Spleen (tissue), 7 donors: ENCODE measurements around the gene PLOD2.

ENCODE experiments used
- CTCF ChIP-seq, 11 experiments: fragments of 200-600 bp in 7 of 11; fragments of 450-650 bp in 4 of 11; sonication (generic) in 4 of 11; IDR thresholded peaks in 8 of 11; conservative IDR thresholded peaks in 3 of 11; 1 replicate in 7 of 11; 2 replicates in 4 of 11; pipeline versions ENCODE4 v1.4.0 to v1.8.0; 2016 to 2021; ENCODE audit warnings: antibody characterized with exemption in 11 of 11, inconsistent platforms in 4 of 11, mild to moderate bottlenecking in 1 of 11
- POLR2A ChIP-seq, 3 donors: fragments of 450-650 bp; IDR thresholded peaks; one replicate each; pipeline ENCODE4 v1.5.1; 2017; ENCODE audit warnings: antibody characterized with exemption in 3 of 3, mild to moderate bottlenecking in 1 of 3
- POLR2AphosphoS5 ChIP-seq, 3 donors: sonication (generic); formaldehyde crosslinking; IDR thresholded peaks; one replicate each; pipeline ENCODE4 v1.5.1; 2017; ENCODE audit warnings: antibody characterized with exemption in 3 of 3
- donor health status: DM: no; HTN: no; CAD: no; lungs with moderate emphysema.
- donor health status: DM: no; HTN: no; CAD: no.
- donor health status: DM: no; HTN: no; CAD: no.

DNA sequence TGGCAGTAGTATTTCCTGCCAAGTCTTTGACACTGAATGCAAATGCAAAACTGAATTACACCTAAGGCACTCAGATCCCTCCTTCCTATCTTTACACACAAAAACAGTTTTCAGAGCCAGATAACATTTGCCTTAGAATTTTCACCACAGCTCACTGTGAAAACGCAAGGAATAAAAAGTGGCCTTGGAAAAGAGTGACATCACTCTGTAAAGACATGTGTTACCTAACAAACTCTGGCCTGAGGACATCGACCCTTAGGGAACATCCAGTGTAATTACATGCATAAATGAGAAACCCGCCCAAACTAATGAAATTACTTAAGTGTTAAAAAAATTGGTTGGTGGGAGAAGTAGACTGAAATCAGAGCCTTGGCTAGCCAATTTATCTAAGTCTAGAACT is 88.9 kb downstream of the PLOD2 start:
- TF ChIP-seq POLR2A (IDR thresholded peaks at IDR 0.05) (no peak), CTCF (IDR thresholded peaks at IDR 0.05 in 8 of 11, conservative IDR thresholded peaks at IDR 0.05 in 3 of 11) (no peak), POLR2AphosphoS5 (IDR thresholded peaks at IDR 0.05) (no peak)
